DMS114 treated with DMSO at 0.1 percent for 48 hours (cell line): ENCODE results near the gene PRPS1.
A peak's percentile ranks its signal among the peaks of the same experiment; 100 is the strongest.
"Not testable (repeated sequence)": the region's sequence is repeated elsewhere in the genome, so short reads cannot be mapped to it uniquely, and the experiment has no call there.

ENCODE experiments used
- DNase-seq: peaks from one replicate; lab custom pipeline; 2025; ENCODE audit not compliant: unreplicated experiment; lab: John Stamatoyannopoulos, UW

Gene PRPS1

DNA sequence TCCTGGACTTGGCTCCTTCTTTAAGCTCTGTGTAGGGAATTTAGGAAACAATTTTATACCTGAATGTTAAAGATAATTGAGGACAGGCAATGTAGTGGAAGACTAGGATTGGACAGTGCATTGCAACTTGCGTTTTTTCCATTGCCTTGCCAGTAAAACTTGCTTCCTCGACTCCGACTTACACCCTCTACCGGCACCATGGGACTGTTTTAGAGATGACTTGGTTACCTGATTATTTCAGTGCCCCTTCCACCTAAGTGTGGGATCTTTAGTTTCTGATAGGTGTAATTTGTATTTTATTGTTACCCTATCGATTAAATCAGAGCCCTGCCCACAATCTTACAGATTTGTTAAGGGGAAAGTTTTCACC is 1.2 kb downstream of the PRPS1 start:
- peak; percentile 27 for DNase-seq

GRCh38 chrX:107630031-107630689 is 1.9 kb downstream of the PRPS1 start:
- DNase-seq, result no peak

DNA sequence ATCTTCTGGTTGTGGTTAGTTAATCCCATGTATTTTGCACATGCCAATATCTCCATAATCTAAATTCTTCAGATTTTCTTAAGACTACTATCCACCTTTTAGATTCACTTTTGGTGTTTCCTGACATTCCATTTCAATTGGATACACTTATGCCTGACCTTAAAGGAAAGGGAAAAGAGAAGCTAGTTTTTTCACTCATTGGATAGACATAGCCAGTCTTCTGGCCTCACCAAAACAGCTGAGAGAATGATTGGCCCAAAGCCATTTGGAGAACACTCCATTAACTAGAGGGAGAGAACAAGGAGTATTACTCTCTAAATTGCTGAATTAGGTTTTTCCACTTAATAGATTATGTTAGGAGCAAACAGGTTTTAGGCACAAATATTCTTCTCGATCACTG is 4.0 kb downstream of the PRPS1 start:
- DNase-seq, result no peak

GRCh38 chrX:107646735-107647134 is 18.4 kb downstream of the PRPS1 start:
- no peak for DNase-seq

DNA sequence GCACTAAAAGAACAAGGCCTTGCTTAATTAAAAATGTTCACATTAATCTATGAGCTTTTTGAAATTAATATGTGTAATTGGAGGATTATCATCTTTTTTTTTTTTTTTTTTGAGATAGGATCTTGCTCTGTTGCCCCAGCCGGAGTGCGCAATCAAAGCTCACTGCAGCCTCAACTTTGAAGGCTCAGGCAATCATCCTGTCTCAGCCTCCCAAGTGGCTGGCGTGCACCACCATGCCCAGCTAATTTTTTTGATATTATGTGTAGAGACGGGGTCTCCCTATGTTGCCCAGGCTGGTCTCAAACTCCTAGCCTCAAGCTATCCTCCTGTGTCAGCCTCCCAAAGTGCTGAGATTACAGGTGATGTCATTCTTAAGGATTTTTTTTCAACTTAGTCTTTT is 20.0 kb downstream of the PRPS1 start:
- no peak for DNase-seq

- DNase-seq, result no peak
These were observed 26.2 kb downstream of the PRPS1 start for GRCh38 chrX:107654566-107654871.

GRCh38 chrX:107654872-107655761 is 26.8 kb downstream of the PRPS1 start:
- DNase-seq, result no peak

DNA sequence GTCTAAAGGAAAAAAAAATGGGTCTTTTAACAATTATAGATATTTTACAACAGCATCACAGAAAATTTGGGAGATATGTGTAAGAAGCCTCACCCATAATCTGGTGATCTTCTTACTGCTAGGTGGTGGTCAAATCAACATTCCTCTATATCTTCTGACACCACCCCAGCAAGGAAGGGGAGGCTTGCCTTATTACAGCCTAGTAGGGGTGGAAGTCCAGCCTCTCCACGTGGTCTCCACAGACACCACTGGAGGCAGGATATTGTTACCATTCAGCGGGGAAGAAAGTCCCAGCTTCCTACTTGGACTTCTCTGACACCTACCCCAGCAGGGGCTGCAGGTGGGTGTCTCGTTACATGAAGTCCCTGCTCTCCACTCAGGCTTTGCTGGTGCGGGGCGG is 28.7 kb downstream of the PRPS1 start:
- DNase-seq, result no peak

DNA sequence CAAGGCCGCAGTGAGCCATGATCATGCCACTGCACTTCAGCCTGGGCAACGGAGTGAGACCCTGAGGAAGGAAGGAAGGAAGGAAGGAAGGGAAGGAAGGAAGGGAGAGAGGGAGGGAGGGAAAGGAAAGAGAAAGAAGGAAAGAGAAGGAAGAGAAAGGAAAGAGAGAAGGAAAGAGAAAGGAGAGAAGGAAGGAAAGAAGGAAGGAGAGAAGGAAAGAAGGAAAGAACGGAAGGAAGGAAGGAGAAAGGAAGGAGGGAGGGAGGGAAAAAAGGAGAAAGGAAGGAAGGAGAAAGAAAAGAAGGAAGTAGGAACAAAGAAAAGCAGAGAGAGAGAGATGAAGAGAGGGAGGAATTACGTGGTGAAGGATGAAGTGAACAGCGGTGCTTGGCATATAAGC is 30.4 kb downstream of the PRPS1 start:
- no peak for DNase-seq

DNA sequence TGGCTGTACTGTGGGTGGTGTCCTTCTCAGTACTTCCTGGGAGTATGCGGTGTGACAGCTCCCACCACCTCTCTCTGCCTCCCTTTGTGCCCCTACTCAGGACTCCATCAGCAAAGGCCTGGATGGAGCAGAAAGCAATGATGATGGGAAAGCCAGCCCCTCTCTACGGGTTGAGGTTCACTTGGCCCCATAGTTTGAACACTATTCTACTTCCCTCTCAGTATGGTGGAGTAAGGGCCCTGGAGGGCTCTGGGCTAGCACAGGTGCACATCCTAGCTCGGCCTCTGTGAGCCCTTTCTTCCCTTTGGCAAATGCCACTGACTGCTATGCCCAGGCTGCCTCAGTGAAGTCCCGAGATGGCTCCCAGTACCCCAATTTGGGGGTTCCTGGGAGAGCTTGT is 31.0 kb downstream of the PRPS1 start:
- no peak for DNase-seq

DNA sequence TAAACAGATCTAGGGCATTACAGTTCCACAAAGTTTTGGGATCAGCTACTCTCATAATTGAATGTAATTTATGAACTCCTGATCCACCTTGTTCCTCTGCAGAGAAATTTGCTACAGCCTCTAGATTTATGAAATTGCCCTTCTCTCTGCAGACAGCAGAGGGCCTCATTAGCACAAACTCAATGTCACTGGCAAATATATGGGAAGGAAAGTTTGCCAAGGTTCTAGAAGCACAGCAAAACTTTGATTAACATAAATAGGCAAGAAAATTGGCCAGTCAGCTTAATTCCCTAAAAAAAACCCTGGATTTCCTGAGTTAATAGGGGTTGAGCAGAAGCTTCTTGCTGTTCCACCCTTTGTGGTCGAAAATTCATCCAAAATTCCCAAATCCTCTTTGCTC is 31.5 kb downstream of the PRPS1 start:
- DNase-seq, result peak; percentile 51

DNA sequence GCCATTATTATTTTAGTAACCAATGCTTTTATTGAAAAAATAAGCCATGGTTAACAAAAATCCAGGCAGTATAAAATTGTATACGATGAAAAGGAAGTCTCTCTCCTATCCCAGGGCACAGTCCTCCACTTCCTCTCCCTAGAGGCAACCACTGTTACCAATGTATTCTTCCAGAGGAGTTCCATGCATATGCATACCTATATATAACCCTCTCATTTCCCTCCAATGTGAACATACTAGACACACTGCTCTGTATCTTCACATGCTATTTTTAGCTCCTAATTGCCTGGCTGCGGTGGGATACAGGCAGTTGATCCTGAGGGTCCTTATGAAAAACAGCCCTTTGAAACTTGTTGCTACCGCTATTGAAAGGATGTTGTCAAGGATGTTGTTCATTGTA is 33.8 kb downstream of the PRPS1 start:
- DNase-seq, result no peak

DNA sequence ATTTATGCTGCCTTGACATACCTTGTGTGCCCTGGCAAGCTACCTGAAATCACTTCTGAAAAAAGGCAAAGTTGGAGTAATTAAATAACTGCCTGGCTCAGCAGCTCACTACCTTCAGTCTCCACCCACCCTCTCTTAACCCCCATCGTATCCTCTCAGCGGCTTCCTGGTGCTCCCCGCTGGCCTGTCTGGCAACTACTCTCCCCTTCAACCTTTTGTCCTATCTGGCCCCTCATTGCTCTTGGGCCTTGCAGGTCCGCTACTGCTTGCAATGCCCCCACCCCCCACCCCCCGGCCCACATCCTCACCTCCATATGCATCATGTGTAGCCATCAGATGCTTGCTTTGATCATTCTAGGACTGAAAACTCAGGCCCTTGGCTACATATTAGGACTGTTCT is 34.5 kb downstream of the PRPS1 start:
- no peak for DNase-seq

DNA sequence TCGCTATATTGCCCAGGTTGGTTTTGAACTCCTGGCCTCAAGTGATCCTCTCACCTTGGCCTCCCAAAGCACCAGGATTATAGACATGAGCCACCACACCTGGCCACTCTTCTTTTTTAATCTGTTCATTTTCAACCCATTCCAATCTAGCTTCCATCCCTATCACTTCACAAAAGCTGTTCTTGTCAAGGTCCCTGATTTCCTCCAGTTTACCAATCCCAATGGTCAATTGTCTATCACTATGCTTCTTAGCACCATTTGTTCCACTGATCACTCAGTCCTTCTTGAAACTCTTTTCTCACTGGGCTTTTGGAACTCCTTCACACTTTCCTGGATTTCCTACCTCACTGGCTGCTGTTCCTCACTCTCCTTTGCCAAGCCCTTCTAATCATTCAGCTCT is 38.6 kb downstream of the PRPS1 start:
- DNase-seq, result no peak

DNA sequence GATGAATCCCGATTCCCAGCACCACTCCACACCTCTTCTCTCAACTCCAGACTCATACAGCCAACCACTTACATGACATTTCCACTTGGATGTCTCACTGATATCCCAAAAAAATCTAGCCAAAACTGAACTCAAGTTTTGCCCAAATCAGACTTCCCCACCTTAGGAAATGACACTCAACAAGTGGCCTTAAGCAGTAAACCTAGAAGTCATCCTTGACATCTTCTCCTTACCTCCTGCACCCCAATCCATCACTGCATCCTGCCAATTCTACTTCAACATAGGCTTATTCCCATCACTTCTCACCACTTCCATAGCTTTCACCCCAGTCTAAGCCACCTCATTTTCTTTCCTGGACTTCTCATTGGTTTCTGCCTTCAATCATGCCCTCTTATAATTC is 39.1 kb downstream of the PRPS1 start:
- DNase-seq, result no peak

DNA sequence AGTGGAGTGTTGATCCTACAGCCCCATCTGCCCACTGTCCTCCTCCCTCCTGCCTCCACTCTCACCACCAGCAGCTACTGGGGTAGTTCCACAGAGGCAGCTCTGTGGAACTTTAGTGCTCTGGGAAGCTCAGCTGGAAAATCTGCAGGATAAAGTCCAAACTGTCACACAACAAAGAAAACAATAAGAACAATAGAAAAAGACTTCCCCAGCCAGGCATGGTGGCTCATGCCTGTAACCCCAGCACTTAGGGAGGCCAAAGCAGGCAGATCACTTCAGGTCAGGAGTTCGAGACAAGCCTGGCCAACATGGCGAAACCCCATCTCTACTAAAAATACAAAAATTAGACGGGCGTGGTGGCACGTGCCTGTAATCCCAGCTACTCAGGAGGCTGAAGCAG is 40.4 kb downstream of the PRPS1 start:
- DNase-seq, result not testable (repeated sequence)

DNA sequence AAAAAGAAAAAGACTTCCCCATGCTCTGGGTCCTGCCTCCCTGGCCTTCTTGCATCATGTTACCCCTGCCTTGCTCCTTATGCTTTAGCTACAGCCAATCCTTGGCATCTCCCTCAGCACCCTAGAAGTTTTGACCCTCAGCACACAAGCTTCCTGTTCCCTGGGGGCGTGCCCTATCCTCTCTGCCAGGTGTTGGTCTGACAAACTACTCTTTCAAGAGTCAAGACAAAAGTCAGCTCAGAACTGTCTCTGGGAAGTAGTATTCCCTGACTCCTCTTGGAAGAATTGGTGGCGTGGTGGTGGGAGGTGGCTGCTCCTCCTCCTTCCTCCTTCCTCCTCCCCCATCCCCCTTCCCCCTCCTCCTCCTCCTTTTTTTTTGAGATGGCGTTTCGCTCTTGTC is 41.0 kb downstream of the PRPS1 start:
- DNase-seq, result no peak

DNA sequence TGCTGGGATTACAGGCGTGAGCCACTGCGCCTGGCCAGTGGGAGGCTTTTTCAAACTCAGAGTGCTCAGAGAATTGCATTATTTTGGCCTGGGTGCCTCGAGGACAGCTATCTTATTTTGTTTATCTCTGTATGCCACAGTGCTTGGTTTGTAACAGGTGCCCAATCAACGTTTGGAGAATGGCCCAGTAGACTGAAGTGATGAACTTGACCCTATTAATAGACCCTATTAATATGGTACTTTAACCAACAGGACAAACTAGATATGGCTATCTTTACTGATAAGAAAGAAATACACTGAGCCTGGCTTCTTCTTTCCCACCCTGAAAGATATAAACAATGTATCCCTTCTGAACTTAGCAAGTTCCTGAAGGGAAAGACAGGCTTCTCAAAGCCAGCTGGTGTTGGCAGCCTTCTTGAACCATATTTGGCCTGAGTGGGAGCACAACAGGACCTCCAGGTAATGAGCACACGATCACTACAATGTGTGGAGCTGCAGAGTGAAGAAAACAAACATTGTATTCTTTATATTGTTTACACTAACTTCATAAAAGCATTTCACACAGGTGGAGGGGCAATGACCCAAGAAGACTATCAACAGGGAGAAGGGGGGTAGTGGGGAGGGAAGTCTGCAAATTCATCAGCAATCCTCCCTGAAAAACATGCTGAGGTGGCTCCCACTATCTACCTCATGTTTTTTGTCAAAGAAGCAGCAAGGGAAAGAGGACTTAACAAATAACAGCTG is 41.7 kb downstream of the PRPS1 start:
- DNase-seq, result no peak

DNA sequence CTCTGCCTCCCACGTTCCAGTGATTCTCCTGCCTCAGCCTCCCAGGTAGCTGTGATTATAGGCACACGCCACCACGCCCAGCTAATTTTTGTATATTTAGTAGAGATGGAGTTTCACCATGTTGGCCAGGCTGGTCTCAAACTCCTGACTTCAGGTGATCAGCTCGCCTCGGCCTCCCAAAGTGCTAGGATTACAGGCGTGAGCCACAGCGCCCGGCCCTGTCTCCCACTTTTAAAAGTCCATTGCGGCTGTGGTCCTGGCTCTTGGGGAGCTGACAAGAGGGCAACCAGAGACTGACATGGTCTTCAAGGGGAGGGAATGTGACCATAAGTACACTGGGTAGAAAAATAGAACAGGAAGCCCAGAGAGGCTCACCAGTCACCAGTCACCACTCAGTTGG is 42.9 kb downstream of the PRPS1 start:
- DNase-seq, result not testable (repeated sequence)

- no peak for DNase-seq
These were observed 44.7 kb downstream of the PRPS1 start for GRCh38 chrX:107672955-107673378.

GRCh38 chrX:107673431-107673830 is 45.1 kb downstream of the PRPS1 start:
- DNase-seq, result no peak

GRCh38 chrX:107673933-107674479 is 45.7 kb downstream of the PRPS1 start:
- DNase-seq, result no peak
